Neuronal stem cell (in vitro differentiated cells): Measurements from ENCODE around the gene CFTR.

ENCODE experiments used
- DNase-seq: peaks from one replicate; pipeline ENCODE4 v3.0.0-alpha.2; 2013; ENCODE audit warnings: low spot score
- H2AFZ ChIP-seq: one replicate; pipeline ENCODE4 v1.6.1; 2013; ENCODE audit warnings: mild to moderate bottlenecking, low read length, inconsistent platforms
- H2AK5ac ChIP-seq: 2 replicates; pipeline ENCODE4 v1.6.1; 2013; ENCODE audit warnings: low read depth, mild to moderate bottlenecking, inconsistent platforms, low read length, moderate library complexity, mixed read lengths
- H2BK120ac ChIP-seq: 2 replicates; pipeline ENCODE4 v1.6.1; 2013; ENCODE audit warnings: low read depth, mild to moderate bottlenecking, inconsistent platforms, low read length, moderate library complexity, mixed read lengths
- H2BK12ac ChIP-seq: one replicate; pipeline ENCODE4 v1.6.1; 2013; ENCODE audit warnings: low read length, inconsistent platforms
- H2BK15ac ChIP-seq: 2 replicates; pipeline ENCODE4 v1.6.1; 2013; ENCODE audit warnings: mild to moderate bottlenecking, low read length, inconsistent platforms, mixed read lengths
- H2BK5ac ChIP-seq: one replicate; pipeline ENCODE4 v1.6.1; 2013; ENCODE audit warnings: inconsistent platforms, mild to moderate bottlenecking, low read length, moderate library complexity
- H3K14ac ChIP-seq: one replicate; pipeline ENCODE4 v1.6.1; 2013; ENCODE audit warnings: low read length, inconsistent platforms
- H3K18ac ChIP-seq: 2 replicates; pipeline ENCODE4 v1.6.1; 2013; ENCODE audit warnings: low read length, inconsistent platforms
- H3K23ac ChIP-seq: 2 replicates; pipeline ENCODE4 v1.6.1; 2013; ENCODE audit warnings: low read depth, mild to moderate bottlenecking, mixed read lengths, low read length, inconsistent platforms; ENCODE audit not compliant: poor library complexity
- H3K27ac ChIP-seq: replicated peaks from 3 replicates; pipeline ENCODE4 v1.5.1; 2013; ENCODE audit warnings: low read length, inconsistent platforms
- H3K27me3 ChIP-seq, 3 experiments: 2 replicates each; pipeline ENCODE4 v1.6.1; 2013; ENCODE audit warnings: low read length in 3 of 3, mild to moderate bottlenecking in 2 of 3, inconsistent platforms in 1 of 3, low read depth in 1 of 3, mixed read lengths in 1 of 3, moderate library complexity in 1 of 3; ENCODE audit not compliant: control insufficient read depth in 3 of 3, insufficient read depth in 3 of 3
- H3K36me3 ChIP-seq, 2 donors: replicated peaks in 1 of 2; 2 replicates each; pipeline ENCODE4 v1.6.1; 2013; ENCODE audit warnings: low read length in 2 of 2; ENCODE audit not compliant: control insufficient read depth in 2 of 2, insufficient read depth in 2 of 2
- H3K4ac ChIP-seq: 2 replicates; pipeline ENCODE4 v1.6.1; 2013; ENCODE audit warnings: inconsistent platforms, mild to moderate bottlenecking, low read length, moderate library complexity
- H3K4me1 ChIP-seq, 2 donors: 1 replicate in 1 of 2; 2 replicates in 1 of 2; pipeline ENCODE4 v1.6.1; 2013; ENCODE audit warnings: low read length in 2 of 2, low read depth in 1 of 2; ENCODE audit not compliant: control insufficient read depth in 2 of 2, insufficient read depth in 1 of 2
- H3K4me2 ChIP-seq: one replicate; pipeline ENCODE4 v1.6.1; 2013; ENCODE audit warnings: mild to moderate bottlenecking, low read length, inconsistent platforms; ENCODE audit not compliant: insufficient read depth, poor library complexity, severe bottlenecking
- H3K4me3 ChIP-seq, 2 donors: 2 replicates each; pipeline ENCODE4 v1.5.1; 2013; ENCODE audit warnings: low read length in 2 of 2, mild to moderate bottlenecking in 2 of 2, inconsistent platforms in 1 of 2, moderate library complexity in 1 of 2
- H3K79me1 ChIP-seq: one replicate; pipeline ENCODE4 v1.6.1; 2013; ENCODE audit warnings: low read depth, mild to moderate bottlenecking, inconsistent platforms, low read length, moderate library complexity
- H3K9ac ChIP-seq: one replicate; pipeline ENCODE4 v1.6.1; 2013; ENCODE audit warnings: mild to moderate bottlenecking, low read depth, low read length, inconsistent platforms; ENCODE audit not compliant: poor library complexity
- H3K9me3 ChIP-seq, 2 donors: replicated peaks in 1 of 2; 2 replicates each; pipeline versions ENCODE3 to v1.6.1; 2013; ENCODE audit warnings: low read length in 2 of 2, mild to moderate bottlenecking in 2 of 2, inconsistent platforms in 1 of 2, low read depth in 1 of 2, mixed read lengths in 1 of 2, moderate library complexity in 1 of 2; ENCODE audit not compliant: control insufficient read depth in 2 of 2, insufficient read depth in 1 of 2
- H4K8ac ChIP-seq: one replicate; pipeline ENCODE4 v1.6.1; 2013; ENCODE audit warnings: low read depth, mild to moderate bottlenecking, inconsistent platforms, low read length, moderate library complexity
- H4K91ac ChIP-seq: one replicate; pipeline ENCODE4 v1.6.1; 2013; ENCODE audit warnings: low read length, low read depth, mild to moderate bottlenecking, inconsistent platforms; ENCODE audit not compliant: poor library complexity
- WGBS, 2 donors: extraction: QIAGEN DNeasy Blood & Tissue Kit; methylation state at CpG; one replicate each; pipeline ENCODE4 v1.1.7; 2013; ENCODE audit warnings: missing lambda C conversion rate in 2 of 2, mixed read lengths in 1 of 2; ENCODE audit not compliant: insufficient read length in 2 of 2, insufficient replicate concordance in 1 of 2; ENCODE audit errors: extremely low coverage in 2 of 2; 5-methylcytosine and 5-hydroxymethylcytosine counted together

The CFTR gene

GRCh38 chr7:117689406-117689805, 209.6 kb downstream of the CFTR start:
- no peak overlapping the region for H3K4me3 ChIP-seq
- H3K23ac ChIP-seq = no peak overlapping the region
- H2BK15ac ChIP-seq = no peak overlapping the region
- no peak for DNase-seq
- peaks cover 2 to 4% of the 10 kb centered on the region in 2 donors for H3K4me1 ChIP-seq
- H3K18ac ChIP-seq = no peak overlapping the region
- no peak overlapping the region for H2AFZ ChIP-seq
- H3K4me2 ChIP-seq = no peak overlapping the region
- H3K9ac ChIP-seq = no peak overlapping the region
- no peaks in the 10 kb centered on the region for H3K79me1 ChIP-seq
- H2BK5ac ChIP-seq = no peak overlapping the region
- no peak overlapping the region for H4K91ac ChIP-seq
- no peaks in the 10 kb centered on the region for H3K27me3 ChIP-seq
- no peak overlapping the region for H3K4ac ChIP-seq
- H2BK120ac ChIP-seq = no peak overlapping the region
- no peak overlapping the region for H2AK5ac ChIP-seq
- no peaks in the 10 kb centered on the region for H3K9me3 ChIP-seq
- no peaks in the 10 kb centered on the region for H3K36me3 ChIP-seq
- H4K8ac ChIP-seq = no peak overlapping the region
- H2BK12ac ChIP-seq = no peak overlapping the region
- no peak overlapping the region for H3K27ac ChIP-seq
- no peak overlapping the region for H3K14ac ChIP-seq

GRCh38 chr7:117690147-117690546, 210.3 kb downstream of the CFTR start:
- H2BK15ac ChIP-seq = no peak overlapping the region
- no peaks in the 10 kb centered on the region for H3K9me3 ChIP-seq
- H2AFZ ChIP-seq = peak overlapping the region; percentile 33
- no peak overlapping the region for H2BK5ac ChIP-seq
- no peak overlapping the region for H3K4ac ChIP-seq
- no peak overlapping the region for H4K91ac ChIP-seq
- no peak overlapping the region for H3K4me2 ChIP-seq
- H2BK120ac ChIP-seq = no peak overlapping the region
- H3K23ac ChIP-seq = no peak overlapping the region
- H3K14ac ChIP-seq = no peak overlapping the region
- no peak overlapping the region for H2AK5ac ChIP-seq
- H3K79me1 ChIP-seq = no peaks in the 10 kb centered on the region
- no CpG with 5 or more reads among the region's 3 CpGs for WGBS, 2 donors
- H2BK12ac ChIP-seq = no peak overlapping the region
- no peak overlapping the region for H3K27ac ChIP-seq
- no peak overlapping the region for H3K4me3 ChIP-seq
- no peaks in the 10 kb centered on the region for H3K36me3 ChIP-seq
- no peak overlapping the region for H4K8ac ChIP-seq
- no peak overlapping the region for H3K18ac ChIP-seq
- peaks cover 2 to 4% of the 10 kb centered on the region in 2 donors for H3K4me1 ChIP-seq
- no peak overlapping the region for H3K9ac ChIP-seq
- H3K27me3 ChIP-seq = no peaks in the 10 kb centered on the region
- no peak for DNase-seq

DNA sequence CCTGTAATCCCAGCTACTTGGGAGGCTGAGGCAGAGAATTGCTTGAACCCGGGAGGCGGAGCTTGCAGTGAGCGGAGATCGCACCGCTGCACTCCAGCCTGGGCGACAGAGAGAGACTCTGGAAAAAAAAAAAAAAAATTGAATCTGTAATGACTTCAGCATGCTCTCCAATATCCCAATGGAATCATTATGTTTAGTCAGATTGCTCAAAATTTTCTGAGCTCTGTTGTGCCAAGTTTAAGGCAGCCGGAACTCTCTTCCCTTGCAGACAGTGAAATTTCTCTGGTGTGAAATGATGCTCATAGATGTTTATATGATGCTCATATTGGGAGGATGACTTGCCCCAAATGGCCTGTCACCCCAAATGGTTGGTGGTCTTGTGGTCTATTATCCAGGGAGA, 212.5 kb downstream of the CFTR start:
- WGBS, 2 donors = no CpG with 5 or more reads among the region's 7 CpGs
- no peak overlapping the region for H3K18ac ChIP-seq
- no peak overlapping the region for H2BK12ac ChIP-seq
- H3K9ac ChIP-seq = no peak overlapping the region
- H2AFZ ChIP-seq = no peak overlapping the region
- DNase-seq = no peak
- H2BK5ac ChIP-seq = no peak overlapping the region
- H3K4me3 ChIP-seq = no peak overlapping the region
- H3K9me3 ChIP-seq = no peaks in the 10 kb centered on the region
- no peaks in the 10 kb centered on the region for H3K27me3 ChIP-seq
- no peak overlapping the region for H3K27ac ChIP-seq
- H2BK120ac ChIP-seq = no peak overlapping the region
- no peaks in the 10 kb centered on the region for H3K4me1 ChIP-seq
- no peak overlapping the region for H3K23ac ChIP-seq
- no peak overlapping the region for H3K14ac ChIP-seq
- no peak overlapping the region for H4K91ac ChIP-seq
- H2AK5ac ChIP-seq = no peak overlapping the region
- H3K4me2 ChIP-seq = no peak overlapping the region
- no peak overlapping the region for H4K8ac ChIP-seq
- no peak overlapping the region for H2BK15ac ChIP-seq
- no peaks in the 10 kb centered on the region for H3K36me3 ChIP-seq
- no peak overlapping the region for H3K4ac ChIP-seq
- no peaks in the 10 kb centered on the region for H3K79me1 ChIP-seq

- Histone ChIP-seq H2BK12ac (no peak overlapping the region), H2AFZ (no peak overlapping the region), H3K27me3 (no peaks in the 10 kb centered on the region), H3K18ac (no peak overlapping the region), H3K4ac (no peak overlapping the region), H3K79me1 (no peaks in the 10 kb centered on the region), H3K23ac (no peak overlapping the region), H3K4me3 (no peak overlapping the region), H2AK5ac (no peak overlapping the region), H4K91ac (no peak overlapping the region), H3K4me2 (no peak overlapping the region), H3K36me3 (no peaks in the 10 kb centered on the region), H2BK5ac (no peak overlapping the region), H4K8ac (no peak overlapping the region), H2BK15ac (no peak overlapping the region), H2BK120ac (no peak overlapping the region), H3K27ac (no peak overlapping the region), H3K9me3 (no peaks in the 10 kb centered on the region), H3K4me1 (no peaks in the 10 kb centered on the region), H3K9ac (no peak overlapping the region), H3K14ac (no peak overlapping the region)
- WGBS, 2 donors = no CpG with 5 or more reads among the region's 2 CpGs
- no peak for DNase-seq
Measured at GRCh38 chr7:117698018-117698417, 218.2 kb downstream of the CFTR start.
